ENCODE data around the gene GNAZ.

GNAZ gene

GRCh38 chr22:23107487-23108248, 37.3 kb downstream of the GNAZ start:
- ChIA-PET CTCF (interaction anchor here (1.9 to 2.3 kb wide), 3 partner anchors 20 to 153 kb away, joined by 6 to 11 read pairs (median 8); no protein-coding TSS in a partner anchor), POLR2A (no interaction called here)
- TF ChIP-seq, protein P1, sequence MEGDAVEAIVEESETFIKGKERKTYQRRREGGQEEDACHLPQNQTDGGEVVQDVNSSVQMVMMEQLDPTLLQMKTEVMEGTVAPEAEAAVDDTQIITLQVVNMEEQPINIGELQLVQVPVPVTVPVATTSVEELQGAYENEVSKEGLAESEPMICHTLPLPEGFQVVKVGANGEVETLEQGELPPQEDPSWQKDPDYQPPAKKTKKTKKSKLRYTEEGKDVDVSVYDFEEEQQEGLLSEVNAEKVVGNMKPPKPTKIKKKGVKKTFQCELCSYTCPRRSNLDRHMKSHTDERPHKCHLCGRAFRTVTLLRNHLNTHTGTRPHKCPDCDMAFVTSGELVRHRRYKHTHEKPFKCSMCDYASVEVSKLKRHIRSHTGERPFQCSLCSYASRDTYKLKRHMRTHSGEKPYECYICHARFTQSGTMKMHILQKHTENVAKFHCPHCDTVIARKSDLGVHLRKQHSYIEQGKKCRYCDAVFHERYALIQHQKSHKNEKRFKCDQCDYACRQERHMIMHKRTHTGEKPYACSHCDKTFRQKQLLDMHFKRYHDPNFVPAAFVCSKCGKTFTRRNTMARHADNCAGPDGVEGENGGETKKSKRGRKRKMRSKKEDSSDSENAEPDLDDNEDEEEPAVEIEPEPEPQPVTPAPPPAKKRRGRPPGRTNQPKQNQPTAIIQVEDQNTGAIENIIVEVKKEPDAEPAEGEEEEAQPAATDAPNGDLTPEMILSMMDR (IDR thresholded peaks at IDR 0.05; ENCODE audit: control extremely low read depth, extremely low read depth, low read depth, missing control alignments), result no peak
- DNase-seq (ENCODE audit: extremely low spot score), result no peak

DNA sequence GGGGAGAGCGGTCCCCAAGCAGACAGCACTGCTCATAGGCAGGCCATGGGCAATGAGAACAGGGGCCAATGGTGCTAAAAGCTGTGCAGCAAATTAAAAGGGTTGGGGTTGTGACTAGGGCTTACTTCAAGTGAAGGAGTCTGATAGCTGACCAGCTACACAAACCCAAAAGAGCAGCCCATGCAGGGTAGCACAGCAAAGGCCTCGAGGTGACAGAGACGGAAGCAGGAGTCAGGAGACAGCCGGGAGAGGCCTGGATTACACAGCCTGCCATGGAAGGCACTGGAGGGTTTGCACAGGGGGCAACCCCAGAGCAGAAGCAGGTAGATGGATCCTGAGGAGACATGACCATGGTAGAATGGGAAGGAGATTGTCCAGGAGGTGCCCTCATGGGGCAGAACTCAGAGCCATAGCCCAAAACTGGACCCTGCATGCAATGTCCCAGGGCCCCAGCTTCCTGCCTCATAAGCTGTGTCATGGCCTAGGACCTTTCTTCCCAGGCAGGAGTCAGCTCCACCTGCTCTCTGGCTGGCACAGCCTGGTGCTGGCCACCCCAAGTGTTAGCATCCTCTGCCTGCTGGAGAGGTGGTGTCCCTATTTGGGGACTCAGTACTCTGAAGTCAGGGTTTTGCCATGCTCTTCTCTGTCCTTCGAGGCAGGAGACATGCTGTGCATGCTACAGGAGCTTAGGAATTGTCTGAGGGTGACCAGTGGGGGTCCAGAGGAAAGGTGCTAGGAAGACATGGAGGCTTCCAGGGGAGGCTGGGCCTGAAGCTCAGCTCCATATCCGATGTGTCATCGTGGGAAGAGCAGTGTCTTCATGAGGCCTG, 38.1 kb downstream of the GNAZ start:
- ChIA-PET CTCF (interaction anchor here (1.9 to 2.3 kb wide), 3 partner anchors 19 to 153 kb away, joined by 6 to 11 read pairs (median 8); no protein-coding TSS in a partner anchor), POLR2A (no interaction called here)
- DNase-seq (ENCODE audit: extremely low spot score), result no peak
- TF ChIP-seq, protein P1 (IDR thresholded peaks at IDR 0.05; ENCODE audit: control extremely low read depth, extremely low read depth, low read depth, missing control alignments), result no peak

GRCh38 chr22:23109079-23109347, 38.7 kb downstream of the GNAZ start:
- ChIA-PET CTCF (interaction anchor here (1.9 to 2.3 kb wide), 3 partner anchors 18 to 154 kb away, joined by 6 to 11 read pairs (median 8); no protein-coding TSS in a partner anchor), POLR2A (no interaction called here)
- TF ChIP-seq, protein P1 (IDR thresholded peaks at IDR 0.05; ENCODE audit: control extremely low read depth, extremely low read depth, low read depth, missing control alignments), result no peak
- DNase-seq (ENCODE audit: extremely low spot score), result no peak

- no peak for DNase-seq (ENCODE audit: extremely low spot score)
- TF ChIP-seq, protein P1 (IDR thresholded peaks at IDR 0.05; ENCODE audit: control extremely low read depth, extremely low read depth, low read depth, missing control alignments), result no peak
- CTCF ChIA-PET, result interaction anchor here (1.1 to 2.3 kb wide), 5 partner anchors 13 to 154 kb away, joined by 3 to 11 read pairs (median 6); no protein-coding TSS in a partner anchor
- POLR2A ChIA-PET, result no interaction called here
Measured at GRCh38 chr22:23109441-23109978, 39.2 kb downstream of the GNAZ start.

DNA sequence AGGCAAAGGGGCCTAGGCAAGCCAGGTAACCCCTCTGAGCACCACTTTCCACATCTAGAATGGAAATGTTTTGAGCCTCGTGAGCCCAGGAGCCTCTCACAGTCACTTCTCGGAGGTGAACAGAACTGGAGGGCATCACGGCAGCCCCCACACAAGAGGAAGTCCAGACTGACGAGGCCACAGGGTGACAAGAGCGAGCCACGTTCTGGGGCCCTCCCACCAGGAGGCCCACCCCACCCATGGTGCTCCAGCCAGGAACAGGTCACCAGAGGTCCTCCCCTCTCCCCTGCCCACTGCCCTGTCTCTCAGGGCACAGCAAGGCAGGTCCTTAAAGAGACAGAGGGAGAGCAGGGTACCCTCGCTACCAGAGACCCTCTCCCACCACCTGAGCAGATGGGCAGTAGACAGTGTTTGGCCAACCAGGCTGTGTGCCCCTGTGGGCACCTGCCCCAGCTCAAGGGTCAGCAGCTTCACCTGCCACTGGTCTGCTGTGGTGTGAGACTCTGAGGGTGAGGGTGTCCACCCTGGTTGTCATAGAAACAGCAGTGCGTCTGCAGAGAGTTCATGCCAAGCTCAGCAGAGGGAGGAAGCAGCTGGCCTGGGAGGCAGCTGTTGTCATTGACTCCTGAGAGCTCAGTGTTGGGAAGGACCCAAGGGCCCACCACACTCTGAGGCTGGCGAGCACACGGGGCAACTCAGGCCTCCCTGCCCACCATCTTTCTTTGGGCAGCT, 40.0 kb downstream of the GNAZ start:
- CTCF ChIA-PET, result interaction anchor here (0.7 to 1.2 kb wide), 3 partner anchors 12 to 22 kb away, joined by 3 to 4 read pairs (median 3); no protein-coding TSS in a partner anchor
- POLR2A ChIA-PET, result no interaction called here
- DNase-seq (ENCODE audit: extremely low spot score), result no peak
- TF ChIP-seq, protein P1 (IDR thresholded peaks at IDR 0.05; ENCODE audit: control extremely low read depth, extremely low read depth, low read depth, missing control alignments), result no peak
